GM10266 (cell line): Measurements from ENCODE around the gene SPATA25.

Experiments used
- DNase-seq: peaks from one replicate; pipeline ENCODE4 v3.0.0; 2012; ENCODE audit errors: extremely low spot score
- TF ChIP-seq, protein P1 (sequence below): IDR thresholded peaks from 2 replicates; pipeline ENCODE4 v1.5.1; 2012; ENCODE audit warnings: mild to moderate bottlenecking, low read depth; ENCODE audit not compliant: control insufficient read depth, insufficient read depth; ENCODE audit errors: missing control alignments

Gene SPATA25

GRCh38 chr20:45896641-45897161, 9.3 kb upstream of the SPATA25 start:
- DNase-seq: no peak
- TF ChIP-seq, protein P1, sequence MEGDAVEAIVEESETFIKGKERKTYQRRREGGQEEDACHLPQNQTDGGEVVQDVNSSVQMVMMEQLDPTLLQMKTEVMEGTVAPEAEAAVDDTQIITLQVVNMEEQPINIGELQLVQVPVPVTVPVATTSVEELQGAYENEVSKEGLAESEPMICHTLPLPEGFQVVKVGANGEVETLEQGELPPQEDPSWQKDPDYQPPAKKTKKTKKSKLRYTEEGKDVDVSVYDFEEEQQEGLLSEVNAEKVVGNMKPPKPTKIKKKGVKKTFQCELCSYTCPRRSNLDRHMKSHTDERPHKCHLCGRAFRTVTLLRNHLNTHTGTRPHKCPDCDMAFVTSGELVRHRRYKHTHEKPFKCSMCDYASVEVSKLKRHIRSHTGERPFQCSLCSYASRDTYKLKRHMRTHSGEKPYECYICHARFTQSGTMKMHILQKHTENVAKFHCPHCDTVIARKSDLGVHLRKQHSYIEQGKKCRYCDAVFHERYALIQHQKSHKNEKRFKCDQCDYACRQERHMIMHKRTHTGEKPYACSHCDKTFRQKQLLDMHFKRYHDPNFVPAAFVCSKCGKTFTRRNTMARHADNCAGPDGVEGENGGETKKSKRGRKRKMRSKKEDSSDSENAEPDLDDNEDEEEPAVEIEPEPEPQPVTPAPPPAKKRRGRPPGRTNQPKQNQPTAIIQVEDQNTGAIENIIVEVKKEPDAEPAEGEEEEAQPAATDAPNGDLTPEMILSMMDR: no peak

DNA sequence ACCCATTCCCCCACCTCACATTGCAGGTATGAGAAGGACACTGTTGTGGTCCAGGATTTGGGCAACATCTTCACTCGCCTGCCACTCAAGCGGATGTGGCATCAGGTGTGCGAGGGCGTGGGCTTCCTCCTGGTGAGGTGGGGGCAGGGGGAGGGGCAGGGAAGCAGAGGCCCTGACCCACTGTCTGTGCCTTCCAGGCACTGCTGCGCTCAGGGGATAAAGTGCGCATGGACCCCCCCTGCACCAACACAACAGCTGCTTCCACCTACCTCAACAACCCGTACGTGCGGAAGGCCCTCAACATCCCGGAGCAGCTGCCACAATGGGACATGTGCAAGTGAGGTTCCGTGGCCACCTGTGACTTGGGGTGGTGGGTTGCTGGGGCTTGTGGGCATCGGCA, 7.4 kb upstream of the SPATA25 start:
- TF ChIP-seq, protein P1: no peak
- no peak for DNase-seq

DNA sequence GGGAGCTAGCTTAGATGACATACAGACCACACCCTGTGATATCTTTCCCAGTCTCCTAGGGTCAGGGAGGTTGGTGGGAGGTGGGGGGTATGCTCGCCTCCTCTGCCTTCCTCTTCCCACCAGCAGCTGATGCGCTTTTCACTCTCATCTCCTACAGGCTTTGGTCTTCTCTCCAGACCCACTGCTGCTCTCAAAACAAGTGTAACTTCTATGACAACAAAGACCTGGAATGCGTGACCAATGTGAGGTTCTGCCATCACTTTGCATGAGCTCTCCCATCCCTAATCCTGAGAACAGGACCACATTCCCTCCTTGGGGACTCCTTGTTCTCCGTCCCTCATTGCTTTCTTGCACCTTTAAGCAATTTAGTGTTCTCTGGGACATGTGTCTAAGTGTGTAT, 6.4 kb upstream of the SPATA25 start:
- DNase-seq: no peak

DNA sequence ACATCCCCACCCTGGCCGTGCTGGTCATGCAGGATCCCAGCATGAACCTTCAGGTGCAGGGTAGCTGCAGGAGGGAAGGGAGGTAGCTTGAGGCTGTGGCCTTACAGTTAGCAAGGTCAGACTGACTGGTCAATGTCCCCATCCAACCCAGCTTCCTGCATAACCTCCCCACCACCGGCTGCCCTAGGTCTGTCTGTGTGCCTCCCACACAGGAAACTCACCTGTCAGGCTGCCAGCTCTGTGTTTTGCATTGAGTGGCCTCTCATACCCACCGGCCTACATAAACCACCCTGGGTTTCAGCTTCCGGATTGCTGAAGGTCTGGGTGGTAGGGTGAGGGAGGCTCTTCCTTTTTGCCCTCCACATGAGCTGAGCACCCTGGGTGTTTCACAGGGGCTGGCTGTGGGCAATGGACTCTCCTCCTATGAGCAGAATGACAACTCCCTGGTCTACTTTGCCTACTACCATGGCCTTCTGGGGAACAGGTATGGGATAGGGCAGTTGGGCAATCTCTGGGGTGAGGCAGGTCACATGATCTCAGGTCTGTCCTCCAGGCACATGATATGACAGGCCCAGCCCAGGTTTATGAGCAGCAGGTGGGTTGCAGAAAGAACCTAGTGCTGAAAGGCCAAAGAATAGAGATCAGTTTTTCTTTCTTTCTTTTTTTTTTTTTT, 5.5 kb upstream of the SPATA25 start:
- TF ChIP-seq, protein P1: no peak
- DNase-seq: no peak

More for the DNA sequence above, 6.4 kb upstream of the SPATA25 start:
- TF ChIP-seq, protein P1: no peak

DNA sequence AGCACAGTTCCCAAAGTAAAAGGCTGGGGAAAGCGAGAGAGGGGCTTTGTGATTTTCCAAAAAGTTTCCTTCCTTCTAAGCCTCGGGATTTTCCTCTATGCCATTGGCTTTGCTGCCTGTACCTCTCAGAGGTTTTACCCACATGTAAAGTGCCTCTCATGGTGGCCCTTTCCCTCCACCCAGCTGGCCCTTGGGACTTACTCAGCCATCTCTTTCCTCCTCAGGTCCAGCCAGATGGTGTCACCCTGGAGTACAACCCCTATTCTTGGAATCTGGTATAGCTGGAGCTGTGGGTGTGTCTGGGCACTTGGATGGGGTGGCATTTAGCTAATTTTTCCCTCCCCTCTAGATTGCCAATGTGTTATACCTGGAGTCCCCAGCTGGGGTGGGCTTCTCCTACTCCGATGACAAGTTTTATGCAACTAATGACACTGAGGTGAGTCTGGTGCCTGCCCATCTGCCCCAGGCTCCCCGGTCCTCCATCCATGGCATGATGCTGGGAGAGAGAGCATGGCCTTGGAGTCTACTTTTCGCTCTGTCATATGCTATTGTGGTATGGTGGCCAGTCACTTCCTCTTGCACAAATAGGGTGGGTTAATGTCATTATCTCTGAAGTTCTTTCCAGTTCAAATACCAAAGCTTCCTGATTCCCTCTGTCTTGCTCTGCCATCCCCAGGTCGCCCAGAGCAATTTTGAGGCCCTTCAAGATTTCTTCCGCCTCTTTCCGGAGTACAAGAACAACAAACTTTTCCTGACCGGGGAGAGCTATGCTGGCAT, 4.8 kb upstream of the SPATA25 start:
- DNase-seq: no peak
- TF ChIP-seq, protein P1: no peak

- TF ChIP-seq, protein P1: peak; percentile 31
- peak; percentile 98 for DNase-seq
These were observed 3.9 kb upstream of the SPATA25 start, which contains the start of the genes CTSA and NEURL2 for GRCh38 chr20:45890985-45891983. Gene CTSA (plus strand): TSS chr20:45891335. CDS start chr20:45891569, 234 bp downstream. Gene NEURL2 (minus strand): TSS chr20:45891208. CDS start chr20:45890991, 217 bp downstream.
